Forelimb muscle (tissue), 1 donor: ENCODE results near the gene NRCAM. TPM values are rescaled to one million over a fixed set of nuclear protein-coding genes. Genes with fewer than 3 reads are reported as not detected.

Experiments used
- polyA plus RNA-seq: library from polyadenylated mRNA; unstranded; fragments of 120-200 nt; gene quantifications from one replicate; pipeline ENCODE4 v1.2.1, GENCODE V29; 2013; ENCODE audit not compliant: insufficient read length

Gene NRCAM
- polyA plus RNA-seq, 1 donor: 34.9 TPM

Other genes with a start within 250 kb of the NRCAM start
- 24.8 TPM for gene PNPLA8, start 69.7 kb upstream of the NRCAM start, polyA plus RNA-seq
- gene THAP5, start 113.3 kb upstream of the NRCAM start, polyA plus RNA-seq: 19.5 TPM
- gene DNAJB9, start 113.4 kb upstream of the NRCAM start, polyA plus RNA-seq: 15.7 TPM